Ovary (tissue), 3 donors: ENCODE measurements around the gene SAMD10.

Source experiments
- CTCF ChIP-seq, 3 donors: fragments of 450-650 bp in 2 of 3; fragments of 200-600 bp in 1 of 3; IDR thresholded peaks; one replicate each; pipeline versions ENCODE4 v1.5.1 to v1.8.0; 2016 to 2022; ENCODE audit warnings: antibody characterized with exemption in 3 of 3, mild to moderate bottlenecking in 1 of 3
- EP300 ChIP-seq: sonication (generic); formaldehyde crosslinking; IDR thresholded peaks from one replicate; pipeline ENCODE4 v1.6.1; 2017; ENCODE audit warnings: antibody characterized with exemption
- POLR2A ChIP-seq: fragments of 450-650 bp; IDR thresholded peaks from one replicate; pipeline ENCODE4 v1.6.1; 2017; ENCODE audit warnings: antibody characterized with exemption, mild to moderate bottlenecking, moderate library complexity
- donor health status: DM: no; HTN: no; CAD: no.

DNA sequence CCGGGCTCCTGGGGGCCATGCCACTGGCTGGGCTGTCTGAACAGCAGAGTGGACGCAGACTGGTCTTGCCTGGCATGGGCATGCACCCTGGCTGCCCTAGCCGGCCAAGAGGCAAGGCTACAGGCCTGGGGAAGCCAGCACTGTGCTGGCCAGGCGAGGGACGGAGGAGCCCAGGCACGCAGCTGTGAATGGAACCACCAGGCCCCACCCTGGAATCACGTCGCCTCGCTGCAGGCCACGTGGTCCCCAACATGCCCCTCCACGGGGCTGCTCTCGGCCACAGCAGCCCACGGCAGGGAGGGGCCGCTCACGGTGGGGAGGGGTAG, 27.3 kb downstream of the SAMD10 start:
- TF ChIP-seq CTCF (IDR thresholded peaks at IDR 0.05): no peak
- no peak for TF ChIP-seq POLR2A
- no peak for TF ChIP-seq EP300
